HepG2 (cell line): Measurements from ENCODE around the gene CDK5RAP2. TPM values are rescaled to one million over a fixed set of nuclear protein-coding genes. Genes with fewer than 3 reads are reported as not detected.

ENCODE experiments used
- FLYWCH1 ChIP-seq: sonication (generic); formaldehyde crosslinking; IDR thresholded peaks from 2 replicates; pipeline ENCODE4 v1.8.1; 2023; ENCODE audit warnings: mild to moderate bottlenecking, missing genetic modification reagents
- FOSL2 ChIP-seq: sonication (generic); formaldehyde crosslinking; IDR thresholded peaks from 2 replicates; pipeline ENCODE4 v1.4.0; 2020; ENCODE audit warnings: missing genetic modification reagents
- GLI4 ChIP-seq: sonication (generic); formaldehyde crosslinking; IDR thresholded peaks from 2 replicates; pipeline ENCODE4 v1.5.1; 2020; ENCODE audit warnings: missing genetic modification reagents, mild to moderate bottlenecking, moderate library complexity, borderline replicate concordance
- HIC2 ChIP-seq: sonication (generic); formaldehyde crosslinking; IDR thresholded peaks from 2 replicates; pipeline ENCODE4 v1.9.0; 2022; ENCODE audit warnings: low read depth, missing genetic modification reagents
- HOXA9 ChIP-seq: sonication (generic); formaldehyde crosslinking; IDR thresholded peaks from 2 replicates; pipeline ENCODE4 v1.8.1; 2022; ENCODE audit warnings: missing genetic modification reagents, mild to moderate bottlenecking, moderate library complexity, borderline replicate concordance
- KAT7 ChIP-seq: IDR thresholded peaks from 2 replicates; pipeline ENCODE4 v1.6.1; 2018; ENCODE audit warnings: borderline replicate concordance, missing compliant biosample characterization
- KDM4B ChIP-seq: sonication (generic); formaldehyde crosslinking; IDR thresholded peaks from 2 replicates; pipeline ENCODE4 v1.4.0; 2020; ENCODE audit warnings: missing genetic modification reagents
- NAIF1 ChIP-seq: sonication (generic); formaldehyde crosslinking; IDR thresholded peaks from 2 replicates; pipeline ENCODE4 v1.5.0; 2020; ENCODE audit warnings: mild to moderate bottlenecking, missing genetic modification reagents, borderline replicate concordance
- NFE2L1 ChIP-seq: sonication (generic); formaldehyde crosslinking; IDR thresholded peaks from 2 replicates; pipeline ENCODE4 v1.4.0; 2020; ENCODE audit warnings: missing genetic modification reagents, mild to moderate bottlenecking, borderline replicate concordance
- RARA ChIP-seq: IDR thresholded peaks from 2 replicates; pipeline ENCODE4 v1.6.1; 2016; ENCODE audit warnings: missing genetic modification reagents, missing compliant biosample characterization
- TSC22D2 ChIP-seq: sonication (generic); formaldehyde crosslinking; IDR thresholded peaks from 2 replicates; pipeline ENCODE4 v1.5.1; 2020; ENCODE audit warnings: missing genetic modification reagents, mild to moderate bottlenecking, borderline replicate concordance
- USF2 ChIP-seq, 2 experiments: sonication (generic) in 1 of 2; formaldehyde crosslinking in 1 of 2; IDR thresholded peaks; 2 replicates each; pipeline versions ENCODE4 v1.5.1 to v1.6.1; 2011 to 2020; ENCODE audit warnings: borderline replicate concordance in 1 of 2, low read depth in 1 of 2, low read length in 1 of 2, mild to moderate bottlenecking in 1 of 2, missing genetic modification reagents in 1 of 2, moderate library complexity in 1 of 2
- ZBTB34 ChIP-seq: sonication (generic); formaldehyde crosslinking; IDR thresholded peaks from 2 replicates; pipeline ENCODE4 v1.8.0; 2022; ENCODE audit warnings: mild to moderate bottlenecking, missing genetic modification reagents
- ZBTB44 ChIP-seq: sonication (generic); formaldehyde crosslinking; IDR thresholded peaks from 2 replicates; pipeline ENCODE4 v1.4.0; 2020; ENCODE audit warnings: missing genetic modification reagents
- ZFP62 ChIP-seq: sonication (generic); formaldehyde crosslinking; IDR thresholded peaks from 2 replicates; pipeline ENCODE4 v1.4.0; 2020; ENCODE audit warnings: missing genetic modification reagents
- ZNF446 ChIP-seq: sonication (generic); formaldehyde crosslinking; IDR thresholded peaks from 2 replicates; pipeline ENCODE4 v1.5.0; 2020; ENCODE audit warnings: mild to moderate bottlenecking, missing genetic modification reagents
- ZNF468 ChIP-seq: sonication (generic); formaldehyde crosslinking; IDR thresholded peaks from 2 replicates; pipeline ENCODE4 v1.8.0; 2022; ENCODE audit warnings: mild to moderate bottlenecking, moderate library complexity, missing genetic modification reagents
- ZNF550 ChIP-seq: sonication (generic); formaldehyde crosslinking; IDR thresholded peaks from 2 replicates; pipeline ENCODE4 v1.4.0; 2020; ENCODE audit warnings: mild to moderate bottlenecking, missing genetic modification reagents, borderline replicate concordance
- ZNF597 ChIP-seq: sonication (generic); formaldehyde crosslinking; IDR thresholded peaks from 2 replicates; pipeline ENCODE4 v1.5.0; 2020; ENCODE audit warnings: missing genetic modification reagents
- ZNF674 ChIP-seq: sonication (generic); formaldehyde crosslinking; IDR thresholded peaks from 2 replicates; pipeline ENCODE4 v1.5.0; 2020; ENCODE audit warnings: low read depth, mild to moderate bottlenecking, missing genetic modification reagents
- polyA plus RNA-seq, 8 experiments: library from polyadenylated mRNA; depleted of rRNA in 3 of 8; stranded (reverse) in 7 of 8; unstranded in 1 of 8; fragments of >200 nt; fragmentation: Illumina TruSeq in 4 of 8; extraction: Trizol in 4 of 8; gene quantifications; 2 replicates each; pipeline versions ENCODE4 v1.2.1 to v1.2.3, GENCODE V29; 2011 to 2016; ENCODE audit warnings: low read depth in 4 of 8, missing spikeins in 1 of 8, mixed read lengths in 1 of 8; ENCODE audit not compliant: insufficient read depth in 1 of 8
- total RNA-seq, 5 experiments: library from RNA; depleted of rRNA; stranded (reverse); fragments of >200 nt; fragmentation: Illumina TruSeq; extraction: Trizol; gene quantifications; 2 replicates each; pipeline ENCODE4 v1.2.3, GENCODE V29; 2016; ENCODE audit warnings: low read depth in 1 of 5

CDK5RAP2 gene
- total and polyA plus RNA-seq, 2 of the 13 experiments (the other 11 are each of a cell fraction or from before 2014, with no cell fraction given) = 31.8 to 42.2 TPM

- TF ChIP-seq ZBTB34 (CRISPR knock-in tag) (0 out of 2 replicates have a peak, but pooled peaks have one; percentile 47), ZFP62 (CRISPR knock-in tag) (no peak), HIC2 (CRISPR knock-in tag) (peak; percentile 14; the same call in 1 of the 2 replicates), ZBTB44 (CRISPR knock-in tag) (no peak), NFE2L1 (CRISPR knock-in tag) (no peak), NAIF1 (CRISPR knock-in tag) (no peak), FLYWCH1 (CRISPR knock-in tag) (no peak), TSC22D2 (CRISPR knock-in tag) (no peak), RARA (CRISPR knock-in tag) (peak; percentile 33; the same call in 1 of the 2 replicates), GLI4 (CRISPR knock-in tag) (no peak), FOSL2 (CRISPR knock-in tag) (peak; percentile 50), ZNF446 (CRISPR knock-in tag) (no peak), ZNF468 (no peak), USF2 (IDR thresholded peaks at IDR 0.05; ENCODE audit: low read depth, low read length) (no peak), USF2 (CRISPR knock-in tag; IDR thresholded peaks at IDR 0.05; ENCODE audit: borderline replicate concordance) (no peak), KAT7 (CRISPR knock-in tag) (no peak), ZNF597 (CRISPR knock-in tag) (no peak), ZNF674 (CRISPR knock-in tag) (no peak), ZNF550 (no peak), KDM4B (CRISPR knock-in tag) (no peak), HOXA9 (CRISPR knock-in tag) (no peak)
Measured at GRCh38 chr9:120387257-120388002, 192.5 kb downstream of the CDK5RAP2 start (continued).
